ENCODE data around the gene GAS2.

GRCh38 chr11:22666325-22666687 lies at the start of gene GAS2:
- TF ChIP-seq, protein P1, sequence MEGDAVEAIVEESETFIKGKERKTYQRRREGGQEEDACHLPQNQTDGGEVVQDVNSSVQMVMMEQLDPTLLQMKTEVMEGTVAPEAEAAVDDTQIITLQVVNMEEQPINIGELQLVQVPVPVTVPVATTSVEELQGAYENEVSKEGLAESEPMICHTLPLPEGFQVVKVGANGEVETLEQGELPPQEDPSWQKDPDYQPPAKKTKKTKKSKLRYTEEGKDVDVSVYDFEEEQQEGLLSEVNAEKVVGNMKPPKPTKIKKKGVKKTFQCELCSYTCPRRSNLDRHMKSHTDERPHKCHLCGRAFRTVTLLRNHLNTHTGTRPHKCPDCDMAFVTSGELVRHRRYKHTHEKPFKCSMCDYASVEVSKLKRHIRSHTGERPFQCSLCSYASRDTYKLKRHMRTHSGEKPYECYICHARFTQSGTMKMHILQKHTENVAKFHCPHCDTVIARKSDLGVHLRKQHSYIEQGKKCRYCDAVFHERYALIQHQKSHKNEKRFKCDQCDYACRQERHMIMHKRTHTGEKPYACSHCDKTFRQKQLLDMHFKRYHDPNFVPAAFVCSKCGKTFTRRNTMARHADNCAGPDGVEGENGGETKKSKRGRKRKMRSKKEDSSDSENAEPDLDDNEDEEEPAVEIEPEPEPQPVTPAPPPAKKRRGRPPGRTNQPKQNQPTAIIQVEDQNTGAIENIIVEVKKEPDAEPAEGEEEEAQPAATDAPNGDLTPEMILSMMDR (IDR thresholded peaks at IDR 0.05): no peak
- no peak for TF ChIP-seq ZFX (IDR thresholded peaks at IDR 0.05; ENCODE audit: borderline replicate concordance)
